HepG2 (cell line): ENCODE data around the gene ABCA3. TPM values are rescaled to one million over a fixed set of nuclear protein-coding genes. Genes with fewer than 3 reads are reported as not detected.

Source experiments
- ATAC-seq: fragments of 200-7000 bp; cut with Tn5 transposase; 3 replicates; pipeline ENCODE4 v1.9.1; 2020; ENCODE audit warnings: mild to moderate bottlenecking, moderate library complexity
- BruUV-seq: library from RNA; stranded (reverse); fragments of 400-500 nt; replicated peaks from 2 replicates; lab custom pipeline; 2021; lab: Mats Ljungman, UMichigan
- CTCF ChIA-PET: fragments of 300-600 bp; formaldehyde crosslinking; extraction: SDS; loops from one replicate; lab custom pipeline; 2021; ENCODE audit warnings: low total read pairs, inconsistent platforms, low intra/inter-chr PET ratio; lab: Yijun Ruan, JAX
- POLR2A ChIA-PET: fragments of 350-600 bp; sonication (Branson Sonifier 250); formaldehyde crosslinking; loops from one replicate; lab custom pipeline; 2020; ENCODE audit warnings: antibody characterized with exemption, inconsistent platforms; lab: Yijun Ruan, JAX
- DNase-seq: peaks from one replicate; pipeline ENCODE4 v3.0.0-alpha.2; 2015; ENCODE audit warnings: low spot score
- FAIRE-seq: peaks from 3 replicates; lab custom pipeline; 2011; peaks lifted over from hg19 to GRCh38; lab: Jason Lieb, UNC
- H2AFZ ChIP-seq: one replicate; pipeline ENCODE4 v1.6.1; 2011; ENCODE audit warnings: low read length, inconsistent platforms
- H3K27ac ChIP-seq: fragments of 300-600 bp; 3 replicates; pipeline ENCODE4 v1.8.0; 2011; ENCODE audit warnings: mixed run types, mild to moderate bottlenecking, mixed read lengths, low read length, inconsistent platforms; ENCODE audit not compliant: insufficient read depth; ENCODE audit errors: extremely low read length
- H3K27me3 ChIP-seq, 2 experiments: fragments of 200-600 bp in 1 of 2; 2 replicates in 1 of 2; 3 replicates in 1 of 2; pipeline versions ENCODE4 v1.6.0 to v1.8.0; 2011; ENCODE audit warnings: low read length in 2 of 2, mild to moderate bottlenecking in 2 of 2, moderate library complexity in 2 of 2, inconsistent platforms in 1 of 2; ENCODE audit not compliant: insufficient read depth in 2 of 2, control insufficient read depth in 1 of 2
- H3K36me3 ChIP-seq, 2 experiments: fragments of 200-600 bp in 1 of 2; replicated peaks in 1 of 2; 2 replicates in 1 of 2; 3 replicates in 1 of 2; pipeline versions ENCODE4 v1.5.1 to v1.8.0; 2011; ENCODE audit warnings: low read length in 2 of 2, inconsistent platforms in 1 of 2; ENCODE audit not compliant: insufficient read depth in 2 of 2, control insufficient read depth in 1 of 2
- H3K4me1 ChIP-seq: 2 replicates; pipeline ENCODE4 v1.5.1; 2012; ENCODE audit warnings: low read length, inconsistent platforms; ENCODE audit not compliant: insufficient read depth
- H3K4me2 ChIP-seq: 2 replicates; pipeline ENCODE4 v1.6.0; 2011; ENCODE audit warnings: low read depth, low read length, inconsistent platforms
- H3K4me3 ChIP-seq, 3 experiments: fragments of 200-600 bp in 1 of 3; sonication (generic), shearing (Covaris generic) in 1 of 3; replicated peaks in 1 of 3; 2 replicates each; pipeline ENCODE4 v1.5.1; 2011 to 2016; ENCODE audit warnings: low read length in 3 of 3, inconsistent platforms in 2 of 3, low read depth in 2 of 3, mild to moderate bottlenecking in 2 of 3, control low read depth in 1 of 3, mixed read lengths in 1 of 3; ENCODE audit not compliant: insufficient read depth in 1 of 3
- H3K79me2 ChIP-seq: one replicate; pipeline ENCODE4 v1.6.1; 2011; ENCODE audit warnings: low read length, inconsistent platforms; ENCODE audit not compliant: insufficient read depth
- H3K9ac ChIP-seq: 2 replicates; pipeline ENCODE4 v1.6.0; 2011; ENCODE audit warnings: mild to moderate bottlenecking, low read depth, low read length, inconsistent platforms; ENCODE audit not compliant: insufficient read depth
- H3K9me3 ChIP-seq: 2 replicates; pipeline ENCODE4 v1.5.1; 2012; ENCODE audit warnings: mild to moderate bottlenecking, low read length
- H4K20me1 ChIP-seq: 2 replicates; pipeline ENCODE4 v1.6.0; 2011; ENCODE audit warnings: inconsistent platforms, mild to moderate bottlenecking, low read length, moderate library complexity; ENCODE audit not compliant: insufficient read depth
- ARNT ChIP-seq: fragments of 450-650 bp; IDR thresholded peaks from 2 replicates; pipeline ENCODE4 v1.6.1; 2017
- ISL2 ChIP-seq: sonication (generic); formaldehyde crosslinking; IDR thresholded peaks from 2 replicates; pipeline ENCODE4 v1.5.0; 2020; ENCODE audit warnings: missing genetic modification reagents
- JARID2 ChIP-seq: sonication (generic); formaldehyde crosslinking; IDR thresholded peaks from 2 replicates; pipeline ENCODE4 v1.8.1; 2023; ENCODE audit warnings: missing genetic modification reagents, inconsistent platforms; ENCODE audit not compliant: insufficient replicate concordance
- SOX6 ChIP-seq, 2 experiments: fragments of 450-650 bp in 1 of 2; sonication (generic) in 1 of 2; formaldehyde crosslinking in 1 of 2; IDR thresholded peaks; 2 replicates each; pipeline versions ENCODE4 v1.4.0 to v1.6.1; 2017 to 2020; ENCODE audit warnings: antibody characterized with exemption in 1 of 2, mild to moderate bottlenecking in 1 of 2, missing genetic modification reagents in 1 of 2
- ZBTB43 ChIP-seq: sonication (generic); formaldehyde crosslinking; conservative IDR thresholded peaks from 2 replicates; pipeline ENCODE4 v1.4.0; 2020; ENCODE audit warnings: missing genetic modification reagents
- ZBTB8A ChIP-seq: sonication (generic); formaldehyde crosslinking; IDR thresholded peaks from 2 replicates; pipeline ENCODE4 v1.4.0; 2020; ENCODE audit warnings: mild to moderate bottlenecking, low read depth, missing genetic modification reagents, borderline replicate concordance
- ZNF235 ChIP-seq: sonication (generic); formaldehyde crosslinking; IDR thresholded peaks from 2 replicates; pipeline ENCODE4 v1.8.1; 2023; ENCODE audit warnings: mild to moderate bottlenecking, missing genetic modification reagents, borderline replicate concordance
- ZNF362 ChIP-seq: sonication (generic); formaldehyde crosslinking; IDR thresholded peaks from 2 replicates; pipeline ENCODE4 v1.4.0; 2020; ENCODE audit warnings: missing genetic modification reagents, mild to moderate bottlenecking, borderline replicate concordance
- ZNF713 ChIP-seq: sonication (generic); formaldehyde crosslinking; IDR thresholded peaks from 2 replicates; pipeline ENCODE4 v1.4.0; 2020; ENCODE audit warnings: mild to moderate bottlenecking, missing genetic modification reagents
- ZNF746 ChIP-seq: sonication (generic); formaldehyde crosslinking; IDR thresholded peaks from 2 replicates; pipeline ENCODE4 v1.8.0; 2022; ENCODE audit warnings: mild to moderate bottlenecking, missing genetic modification reagents
- WGBS: methylation state at CpG from one replicate; pipeline ENCODE4 v1.1.6; 2017; ENCODE audit warnings: low lambda C conversion rate; 5-methylcytosine and 5-hydroxymethylcytosine counted together
- in situ Hi-C: cut with HindIII; loops from 2 replicates; pipeline ENCODE4 v1.10.0; 2017; ENCODE audit warnings: low pct_unique_long_range_greater_than_20kb; ENCODE audit not compliant: extremely low pct_ligation_motif_present
- intact Hi-C: fragments of 100-400 bp; cut with micrococcal nuclease; formaldehyde crosslinking; loops from one replicate; pipeline ENCODE4 v1.10.0; 2022; ENCODE audit not compliant: unreplicated experiment
- polyA plus RNA-seq, 8 experiments: library from polyadenylated mRNA; depleted of rRNA in 3 of 8; stranded (reverse) in 7 of 8; unstranded in 1 of 8; fragments of >200 nt; fragmentation: Illumina TruSeq in 4 of 8; extraction: Trizol in 4 of 8; gene quantifications; 2 replicates each; pipeline versions ENCODE4 v1.2.1 to v1.2.3, GENCODE V29; 2011 to 2016; ENCODE audit warnings: low read depth in 4 of 8, missing spikeins in 1 of 8, mixed read lengths in 1 of 8; ENCODE audit not compliant: insufficient read depth in 1 of 8
- total RNA-seq, 5 experiments: library from RNA; depleted of rRNA; stranded (reverse); fragments of >200 nt; fragmentation: Illumina TruSeq; extraction: Trizol; gene quantifications; 2 replicates each; pipeline ENCODE4 v1.2.3, GENCODE V29; 2016; ENCODE audit warnings: low read depth in 1 of 5

Gene ABCA3
- total and polyA plus RNA-seq, 2 of the 13 experiments (the other 11 are each of a cell fraction or from before 2014, with no cell fraction given) = 0.60 to 1.5 TPM

GRCh38 chr16:2365397-2366294, 25.1 kb upstream of the ABCA3 start:
- TF ChIP-seq SOX6 (IDR thresholded peaks at IDR 0.05) = no peak
- no peak for TF ChIP-seq SOX6 (CRISPR knock-in tag; IDR thresholded peaks at IDR 0.05)
- TF ChIP-seq ZNF713 (CRISPR knock-in tag) = no peak
- no peak for TF ChIP-seq ZNF235 (CRISPR knock-in tag)
- TF ChIP-seq ZNF362 (CRISPR knock-in tag) = no peak
- TF ChIP-seq JARID2 (CRISPR knock-in tag) = no peak
- no peak for TF ChIP-seq ISL2
- TF ChIP-seq ZBTB8A (CRISPR knock-in tag) = no peak
- no peak for TF ChIP-seq ZBTB43 (CRISPR knock-in tag)
- TF ChIP-seq ARNT = no peak
- TF ChIP-seq ZNF746 (CRISPR knock-in tag) = no peak
- Histone ChIP-seq H3K4me1 (no peaks in the 10 kb centered on the region), H3K36me3 (no peaks in the 10 kb centered on the region), H4K20me1 (no peaks in the 10 kb centered on the region), H3K27me3 (peaks cover 0 to 48% of the 10 kb centered on the region in 2 experiments; a peak in 3 of 5 replicates), H2AFZ (no peak overlapping the region), H3K27ac (no peak overlapping the region), H3K9me3 (no peaks in the 10 kb centered on the region), H3K4me3 (no peak overlapping the region), H3K79me2 (no peaks in the 10 kb centered on the region), H3K9ac (no peak overlapping the region), H3K4me2 (no peak overlapping the region)
- ChIA-PET POLR2A (no interaction called here), CTCF (no interaction called here)
- in situ Hi-C loops (no loop called here), intact Hi-C loops (no loop called here)
- WGBS = 29% methylated on average over 11 of the region's 11 CpGs
- no peak for ATAC-seq
- no peak for FAIRE-seq
- no TSS peak for BruUV-seq
- DNase-seq = no peak
